B cell (primary cell): ENCODE results near the gene KAT8.

Experiments
- EZH2 ChIP-seq: IDR thresholded peaks from 2 replicates; pipeline ENCODE4 v1.6.1; 2012; ENCODE audit warnings: borderline replicate concordance, low read depth, mild to moderate bottlenecking, moderate library complexity, low read length; ENCODE audit not compliant: insufficient read depth, poor library complexity, severe bottlenecking
- TF ChIP-seq, protein P1 (sequence below): fragments of 200-600 bp; IDR thresholded peaks from one replicate; pipeline ENCODE4 v1.8.0; 2022; ENCODE audit warnings: antibody characterized with exemption, mild to moderate bottlenecking

DNA sequence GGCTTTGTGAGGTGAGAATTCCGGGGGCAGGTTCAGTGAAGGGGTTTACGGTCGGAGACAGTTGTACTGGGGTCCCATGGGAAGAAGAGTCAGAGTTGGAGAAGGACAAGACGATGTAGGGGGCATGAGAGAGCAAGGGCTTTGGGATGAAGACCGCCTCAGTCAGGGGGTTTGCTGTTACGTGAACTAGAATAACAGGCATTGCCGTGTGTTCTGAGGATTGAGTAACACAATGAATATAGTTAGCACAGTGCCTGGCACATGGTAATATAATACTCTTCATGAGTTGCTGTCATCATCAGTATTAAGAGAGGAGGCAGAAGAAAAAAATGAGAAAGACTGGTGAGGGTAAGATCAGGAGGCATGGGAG lies 42.7 kb upstream of the KAT8 start:
- TF ChIP-seq, protein P1, sequence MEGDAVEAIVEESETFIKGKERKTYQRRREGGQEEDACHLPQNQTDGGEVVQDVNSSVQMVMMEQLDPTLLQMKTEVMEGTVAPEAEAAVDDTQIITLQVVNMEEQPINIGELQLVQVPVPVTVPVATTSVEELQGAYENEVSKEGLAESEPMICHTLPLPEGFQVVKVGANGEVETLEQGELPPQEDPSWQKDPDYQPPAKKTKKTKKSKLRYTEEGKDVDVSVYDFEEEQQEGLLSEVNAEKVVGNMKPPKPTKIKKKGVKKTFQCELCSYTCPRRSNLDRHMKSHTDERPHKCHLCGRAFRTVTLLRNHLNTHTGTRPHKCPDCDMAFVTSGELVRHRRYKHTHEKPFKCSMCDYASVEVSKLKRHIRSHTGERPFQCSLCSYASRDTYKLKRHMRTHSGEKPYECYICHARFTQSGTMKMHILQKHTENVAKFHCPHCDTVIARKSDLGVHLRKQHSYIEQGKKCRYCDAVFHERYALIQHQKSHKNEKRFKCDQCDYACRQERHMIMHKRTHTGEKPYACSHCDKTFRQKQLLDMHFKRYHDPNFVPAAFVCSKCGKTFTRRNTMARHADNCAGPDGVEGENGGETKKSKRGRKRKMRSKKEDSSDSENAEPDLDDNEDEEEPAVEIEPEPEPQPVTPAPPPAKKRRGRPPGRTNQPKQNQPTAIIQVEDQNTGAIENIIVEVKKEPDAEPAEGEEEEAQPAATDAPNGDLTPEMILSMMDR = no peak
- TF ChIP-seq EZH2 = no peak
